Activated CD8-positive, alpha-beta T cell treated with anti-CD3 and anti-CD28 coated beads, Interleukin-2, amount 10 ng/mL, durations not matched to agents 7 days and 5 days (primary cell): Measurements from ENCODE around the gene THSD8. TPM values are rescaled to one million over a fixed set of nuclear protein-coding genes. Genes with fewer than 3 reads are reported as not detected.
"Not testable (repeated sequence)": the region's sequence is repeated elsewhere in the genome, so short reads cannot be mapped to it uniquely, and the experiment has no call there.

Experiments
- ATAC-seq: fragments of 150-1000 bp; cut with Tn5 transposase; one replicate; pipeline ENCODE4 v1.10.0; 2021; ENCODE audit warnings: moderate library complexity
- CTCF ChIA-PET: fragments of 350-600 bp; sonication (Branson Sonifier 250); formaldehyde crosslinking; loops from one replicate; lab custom pipeline; 2021; ENCODE audit warnings: antibody characterized with exemption; lab: Charles Lee
- POLR2A ChIA-PET: fragments of 350-600 bp; sonication (Branson Sonifier 250); formaldehyde crosslinking; loops from one replicate; lab custom pipeline; 2021; ENCODE audit warnings: antibody characterized with exemption; lab: Charles Lee
- DNase-seq: peaks from one replicate; pipeline ENCODE4 v3.0.0-alpha.2; 2020
- H3K27ac Mint-ChIP-seq: one replicate; pipeline ENCODE4 v1.8.0; 2021; ENCODE audit warnings: mild to moderate bottlenecking, mixed read lengths
- H3K27me3 Mint-ChIP-seq: one replicate; pipeline ENCODE4 v1.8.0; 2021; ENCODE audit warnings: low read depth, mixed read lengths
- H3K36me3 Mint-ChIP-seq: one replicate; pipeline ENCODE4 v1.8.0; 2021; ENCODE audit warnings: low read depth, mixed read lengths
- H3K4me1 Mint-ChIP-seq: one replicate; pipeline ENCODE4 v1.8.0; 2021; ENCODE audit warnings: low read depth, mixed read lengths
- H3K4me3 Mint-ChIP-seq: one replicate; pipeline ENCODE4 v1.8.0; 2021; ENCODE audit warnings: mild to moderate bottlenecking, mixed read lengths
- H3K9me3 Mint-ChIP-seq: one replicate; pipeline ENCODE4 v1.8.0; 2022; ENCODE audit warnings: mixed read lengths; ENCODE audit not compliant: insufficient read depth
- total RNA-seq, 2 experiments: library from RNA; stranded (reverse); gene quantifications; one replicate each; pipeline ENCODE4 v1.2.3, GENCODE V29; 2021

Gene THSD8
- total RNA-seq, 2 experiments from 2014 or later = 17.7 to 30.9 TPM

DNA sequence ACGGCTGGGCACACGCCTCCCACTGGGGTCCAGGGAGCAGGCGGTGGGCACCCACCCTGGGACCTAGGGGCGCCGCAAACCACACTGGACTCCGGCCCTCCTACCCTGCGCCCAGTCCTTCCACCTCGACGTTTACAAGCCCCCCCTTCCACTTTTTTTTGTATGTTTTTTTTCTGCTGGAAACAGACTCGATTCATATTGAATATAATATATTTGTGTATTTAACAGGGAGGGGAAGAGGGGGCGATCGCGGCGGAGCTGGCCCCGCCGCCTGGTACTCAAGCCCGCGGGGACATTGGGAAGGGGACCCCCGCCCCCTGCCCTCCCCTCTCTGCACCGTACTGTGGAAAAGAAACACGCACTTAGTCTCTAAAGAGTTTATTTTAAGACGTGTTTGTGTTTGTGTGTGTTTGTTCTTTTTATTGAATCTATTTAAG lies 9.0 kb upstream of the THSD8 start:
- H3K4me1 Mint-ChIP-seq = peaks cover 45% of the 10 kb centered on the region
- peak overlapping the region; percentile 97 for H3K27ac Mint-ChIP-seq
- ChIA-PET CTCF (interaction anchor here (0.6 to 11.4 kb wide), 11 partner anchors 9 to 145 kb away, joined by 3 to 390 read pairs (median 7); partner anchors contain the start of genes CALR, HOOK2, THSD8 and TRIR), POLR2A (interaction anchor here (0.6 to 8.4 kb wide), 13 partner anchors 9 to 1234 kb away, joined by 3 to 380 read pairs (median 4); partner anchors contain the start of genes ELOF1, HOOK2, PRDX2 and RNASEH2A)
- no peak for ATAC-seq
- no peaks in the 10 kb centered on the region for H3K27me3 Mint-ChIP-seq
- no peaks in the 10 kb centered on the region for H3K9me3 Mint-ChIP-seq
- DNase-seq = no peak
- H3K4me3 Mint-ChIP-seq = peak overlapping the region; percentile 92
- H3K36me3 Mint-ChIP-seq = peaks cover 15% of the 10 kb centered on the region

DNA sequence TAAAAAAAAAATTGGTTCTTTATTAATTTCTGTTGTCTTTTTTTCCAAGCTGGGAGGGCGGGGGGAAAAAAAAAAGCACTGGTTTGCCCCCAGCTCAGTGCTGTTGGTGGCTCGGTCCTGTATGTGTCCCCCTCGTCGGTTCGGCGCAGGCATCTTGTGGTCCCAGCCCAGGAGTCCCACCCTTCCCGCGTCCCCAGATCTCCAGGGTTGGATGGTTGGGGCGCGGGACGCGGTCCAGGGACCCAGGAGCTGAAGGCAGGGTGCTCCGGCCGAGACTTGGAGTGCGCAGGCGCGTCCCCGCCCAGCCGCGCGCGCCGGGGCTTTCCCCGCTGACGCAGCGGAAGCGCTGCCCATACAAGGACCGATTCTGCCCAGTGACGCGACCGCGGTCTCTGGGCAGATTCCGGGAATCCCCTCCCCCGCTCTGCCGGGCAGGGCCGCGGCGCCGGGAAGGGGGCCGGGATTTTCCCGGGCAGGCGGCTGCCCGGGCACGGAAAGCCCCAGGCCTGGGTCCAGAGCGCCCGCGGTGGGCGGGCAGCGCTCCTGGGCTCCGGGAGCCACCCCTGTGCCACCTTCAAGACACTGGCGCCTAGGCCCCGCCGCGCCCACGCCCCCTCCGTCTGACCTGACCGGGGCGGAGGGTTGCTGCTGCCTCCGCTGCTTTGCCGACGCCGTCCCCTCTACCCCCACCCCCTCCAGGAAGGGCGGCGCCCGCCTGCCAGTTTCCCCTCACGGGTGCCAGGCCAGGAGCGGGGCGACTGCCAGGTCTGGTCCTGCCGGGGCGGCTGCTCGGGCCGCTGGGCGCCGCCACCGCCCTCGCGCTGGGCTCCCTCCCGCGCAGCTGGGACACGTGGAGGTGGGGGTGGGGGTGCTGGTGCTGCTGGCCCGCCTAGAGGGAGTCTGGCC lies 8.3 kb upstream of the THSD8 start:
- H3K4me3 Mint-ChIP-seq = peak overlapping the region; percentile 92
- H3K27ac Mint-ChIP-seq = peak overlapping the region; percentile 97
- no peaks in the 10 kb centered on the region for H3K9me3 Mint-ChIP-seq
- no peaks in the 10 kb centered on the region for H3K27me3 Mint-ChIP-seq
- ChIA-PET POLR2A (interaction anchor here (0.6 to 8.4 kb wide), 13 partner anchors 8 to 1412 kb away, joined by 3 to 380 read pairs (median 5); partner anchors contain the start of genes ELOF1, GET3, HOOK2 and PRDX2), CTCF (interaction anchor here (0.6 to 11.4 kb wide), 9 partner anchors 11 to 79 kb away, joined by 3 to 390 read pairs (median 4); partner anchors contain the start of genes HOOK2 and TRIR)
- H3K36me3 Mint-ChIP-seq = peaks cover 15% of the 10 kb centered on the region
- ATAC-seq (peak; percentile 34), DNase-seq (peak; percentile 92)
- peaks cover 42% of the 10 kb centered on the region for H3K4me1 Mint-ChIP-seq

DNA sequence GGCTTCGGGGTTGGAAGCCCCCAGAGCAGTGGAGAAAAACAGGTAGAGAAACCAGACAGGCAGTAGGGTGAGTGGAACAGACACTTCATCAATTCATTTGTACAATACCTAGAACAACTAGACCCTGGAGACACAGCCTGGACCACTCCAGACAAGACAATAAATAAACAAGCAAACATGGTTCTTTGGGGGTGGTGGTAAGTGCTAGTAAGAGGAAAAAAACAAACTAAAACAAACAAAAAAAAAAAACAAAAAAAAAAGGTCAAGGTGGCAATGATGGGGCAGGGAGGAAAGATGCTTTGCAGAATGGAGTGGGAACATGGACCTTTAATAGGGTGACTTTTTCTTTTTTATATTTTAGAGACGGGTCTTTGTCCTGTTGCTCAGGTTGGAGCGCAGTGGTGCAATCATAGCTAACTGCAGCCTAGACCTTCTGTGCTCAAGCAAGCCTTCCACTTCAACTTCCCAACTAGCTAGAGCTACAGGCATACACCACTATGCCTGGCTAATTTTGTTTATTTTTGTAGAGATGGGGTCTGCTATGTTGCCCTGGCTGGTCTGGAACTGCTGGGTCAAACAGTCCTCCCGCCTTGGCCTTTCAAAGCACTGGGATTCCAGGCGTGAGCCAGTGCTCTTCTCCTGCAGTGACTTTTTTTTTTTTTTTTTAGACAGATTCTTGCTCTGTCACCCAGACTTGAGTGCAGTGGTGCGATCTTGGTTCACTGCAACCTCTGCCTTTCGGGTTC lies 7.5 kb upstream of the THSD8 start:
- H3K27ac Mint-ChIP-seq = peak overlapping the region; percentile 93
- H3K4me1 Mint-ChIP-seq = peaks cover 34% of the 10 kb centered on the region
- peak overlapping the region; percentile 65 for H3K4me3 Mint-ChIP-seq
- no peaks in the 10 kb centered on the region for H3K27me3 Mint-ChIP-seq
- no peak for DNase-seq
- no peaks in the 10 kb centered on the region for H3K9me3 Mint-ChIP-seq
- ATAC-seq = no peak
- CTCF ChIA-PET = interaction anchor here (1.1 to 11.4 kb wide), 5 partner anchors 11 to 61 kb away, joined by 4 to 390 read pairs (median 25); partner anchors contain the start of gene HOOK2
- H3K36me3 Mint-ChIP-seq = peaks cover 17% of the 10 kb centered on the region
- POLR2A ChIA-PET = interaction anchor here (1.2 to 8.4 kb wide), 5 partner anchors 18 to 113 kb away, joined by 4 to 380 read pairs (median 5); partner anchors contain the start of genes GET3, HOOK2 and TRIR

DNA sequence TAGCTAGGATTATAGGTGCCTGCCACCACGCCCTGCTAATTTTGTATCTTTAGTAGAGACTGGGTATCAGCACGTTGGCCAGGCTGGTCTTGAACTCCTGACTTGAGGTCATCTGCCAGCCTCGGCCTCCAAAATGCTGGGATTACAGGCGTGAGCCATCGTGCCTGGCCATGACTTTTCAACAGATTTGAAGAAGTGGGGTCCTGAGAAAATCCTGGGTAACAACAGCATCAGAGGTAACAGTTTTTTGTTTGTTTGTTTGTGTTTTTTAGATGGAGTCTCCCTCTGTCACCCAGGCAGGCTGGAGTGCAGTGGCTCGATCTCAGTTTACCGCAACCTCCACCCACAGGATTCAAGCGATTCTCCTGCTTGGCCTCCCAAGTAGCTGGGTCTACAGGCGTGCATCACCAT lies 6.9 kb upstream of the THSD8 start:
- ATAC-seq = no peak

DNA sequence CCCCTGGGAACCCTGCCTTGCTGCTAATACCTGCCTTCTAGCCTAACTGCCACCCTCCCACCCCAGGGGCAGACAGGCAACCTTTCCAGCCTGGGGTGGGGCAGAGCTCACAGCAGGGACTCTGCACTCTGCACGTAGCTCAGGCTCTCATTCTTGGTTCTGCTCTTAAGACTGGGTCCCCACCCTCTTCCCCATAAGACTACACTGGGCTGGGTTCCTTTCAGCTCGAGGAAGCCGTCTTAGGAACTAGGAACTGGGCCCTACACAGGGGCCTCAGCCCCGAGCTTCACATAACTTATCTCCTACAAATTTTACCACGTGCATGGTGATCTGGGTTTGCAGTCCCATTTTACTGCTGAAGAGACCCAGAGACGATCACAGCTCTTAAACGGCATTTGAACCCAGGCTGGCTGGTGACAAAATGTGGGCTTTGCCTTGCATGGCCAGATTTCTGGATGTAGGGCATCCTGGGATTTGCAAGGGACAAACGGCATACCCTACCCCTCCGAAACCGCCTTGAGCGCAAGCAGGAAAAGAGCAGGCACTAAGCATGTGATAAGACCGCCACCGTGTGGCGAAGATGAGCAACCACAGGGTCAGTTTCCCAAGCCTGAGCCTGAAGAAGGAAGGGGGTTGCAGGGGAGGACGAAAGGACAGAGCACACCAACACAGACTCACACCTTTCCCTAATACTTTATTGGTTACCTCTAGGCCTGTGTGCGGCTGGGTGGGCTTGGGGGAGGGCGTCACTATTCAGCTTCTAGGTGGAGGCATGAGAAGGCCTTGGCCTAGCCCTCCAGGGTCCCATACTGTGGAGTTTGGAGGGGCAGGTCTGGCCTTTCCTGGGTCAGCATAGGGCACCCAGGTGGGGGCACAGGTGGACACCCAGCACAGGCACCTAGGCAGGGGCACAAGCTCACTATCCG lies 5.5 kb upstream of the THSD8 start:
- CTCF ChIA-PET = interaction anchor here (0.6 to 11.4 kb wide), 32 partner anchors 9 to 873 kb away, joined by 3 to 390 read pairs (median 4); partner anchors contain the start of genes DNASE2, FBXW9, GET3 and HOOK2
- H3K27me3 Mint-ChIP-seq = no peaks in the 10 kb centered on the region
- peak overlapping the region; percentile 63 for H3K4me3 Mint-ChIP-seq
- peaks cover 39% of the 10 kb centered on the region for H3K4me1 Mint-ChIP-seq
- ATAC-seq = no peak
- peaks cover 21% of the 10 kb centered on the region for H3K36me3 Mint-ChIP-seq
- DNase-seq = peak; percentile 84
- POLR2A ChIA-PET = interaction anchor here (0.7 to 8.4 kb wide), 8 partner anchors 11 to 100 kb away, joined by 3 to 380 read pairs (median 4); partner anchors contain the start of genes FBXW9 and HOOK2
- no peaks in the 10 kb centered on the region for H3K9me3 Mint-ChIP-seq
- H3K27ac Mint-ChIP-seq = peak overlapping the region; percentile 82

More for the DNA sequence above, 6.9 kb upstream of the THSD8 start:
- ChIA-PET POLR2A (interaction anchor here (1.3 to 8.4 kb wide), 4 partner anchors 19 to 114 kb away, joined by 3 to 380 read pairs (median 4); partner anchors contain the start of gene HOOK2), CTCF (interaction anchor here (1.1 to 11.4 kb wide), 12 partner anchors 12 to 872 kb away, joined by 3 to 390 read pairs (median 15); partner anchors contain the start of genes HOOK2 and RNASEH2A)
- peak overlapping the region; percentile 65 for H3K4me3 Mint-ChIP-seq
- H3K27ac Mint-ChIP-seq = peak overlapping the region; percentile 93
- no peaks in the 10 kb centered on the region for H3K9me3 Mint-ChIP-seq
- H3K36me3 Mint-ChIP-seq = peaks cover 21% of the 10 kb centered on the region
- no peak for DNase-seq
- H3K4me1 Mint-ChIP-seq = peaks cover 39% of the 10 kb centered on the region
- H3K27me3 Mint-ChIP-seq = no peaks in the 10 kb centered on the region

- Mint-ChIP-seq H3K4me1 (peaks cover 41% of the 10 kb centered on the region), H3K9me3 (no peaks in the 10 kb centered on the region), H3K4me3 (no peak overlapping the region), H3K27me3 (no peaks in the 10 kb centered on the region), H3K27ac (no peak overlapping the region), H3K36me3 (peaks cover 18% of the 10 kb centered on the region)
- POLR2A ChIA-PET = interaction anchor here (8.4 kb wide), 1 partner anchor 21 kb away, joined by 380 read pairs; the partner anchor contains the start of gene HOOK2
- CTCF ChIA-PET = interaction anchor here (1.0 to 11.4 kb wide), 9 partner anchors 21 to 77 kb away, joined by 4 to 390 read pairs (median 12); partner anchors contain the start of gene HOOK2
- DNase-seq (no peak), ATAC-seq (no peak)
These were observed 4.7 kb upstream of the THSD8 start for GRCh38 chr19:12797141-12797587.

DNA sequence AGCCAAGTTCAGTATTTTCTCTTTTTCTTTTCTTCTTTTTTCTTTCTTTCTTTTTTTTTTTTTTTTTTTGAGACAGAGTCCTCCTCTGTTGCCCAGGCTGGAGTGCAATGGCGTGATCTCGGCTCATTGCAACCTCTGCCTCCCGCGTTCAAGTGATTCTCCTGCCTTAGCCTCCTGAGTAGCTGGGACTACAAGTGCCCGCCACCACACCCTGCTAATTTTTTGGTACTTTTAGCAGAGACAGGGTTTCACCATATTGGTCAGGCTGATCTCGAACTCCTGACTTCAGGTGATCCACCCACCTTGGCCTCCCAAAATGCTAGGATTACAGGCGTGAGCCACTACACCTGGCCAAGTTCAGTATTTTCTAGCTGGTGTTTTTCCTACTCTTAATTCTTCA lies 4.3 kb upstream of the THSD8 start:
- not testable (repeated sequence) for ATAC-seq, H3K9me3 Mint-ChIP-seq, H3K27me3 Mint-ChIP-seq, H3K27ac Mint-ChIP-seq, DNase-seq, H3K4me3 Mint-ChIP-seq
- peaks cover 15% of the 10 kb centered on the region for H3K36me3 Mint-ChIP-seq
- peaks cover 45% of the 10 kb centered on the region for H3K4me1 Mint-ChIP-seq
- ChIA-PET CTCF (interaction anchor here (1.0 to 11.4 kb wide), 3 partner anchors 22 to 64 kb away, joined by 4 to 390 read pairs (median 383); partner anchors contain the start of gene HOOK2), POLR2A (interaction anchor here (8.4 kb wide), 1 partner anchor 21 kb away, joined by 380 read pairs; the partner anchor contains the start of gene HOOK2)

- DNase-seq = no peak
- POLR2A ChIA-PET = interaction anchor here (1.4 to 4.2 kb wide), 3 partner anchors 8 to 66 kb away, joined by 5 to 34 read pairs (median 6); partner anchors contain the start of gene JUNB
- H3K27me3 Mint-ChIP-seq = no peaks in the 10 kb centered on the region
- H3K36me3 Mint-ChIP-seq = peaks cover 9% of the 10 kb centered on the region
- peak overlapping the region; percentile 89 for H3K4me3 Mint-ChIP-seq
- CTCF ChIA-PET = interaction anchor here (0.8 to 11.4 kb wide), 6 partner anchors 24 to 77 kb away, joined by 3 to 390 read pairs (median 8); partner anchors contain the start of gene HOOK2
- H3K9me3 Mint-ChIP-seq = no peaks in the 10 kb centered on the region
- H3K4me1 Mint-ChIP-seq = peaks cover 36% of the 10 kb centered on the region
- no peak overlapping the region for H3K27ac Mint-ChIP-seq
- ATAC-seq = no peak
These were observed 2.0 kb upstream of the THSD8 start for GRCh38 chr19:12799742-12800465.

GRCh38 chr19:12800466-12800770 lies 1.5 kb upstream of the THSD8 start:
- DNase-seq (peak; percentile 22), ATAC-seq (no peak)
- H3K9me3 Mint-ChIP-seq = no peaks in the 10 kb centered on the region
- H3K27ac Mint-ChIP-seq = peak overlapping the region; percentile 81
- peaks cover 9% of the 10 kb centered on the region for H3K36me3 Mint-ChIP-seq
- ChIA-PET POLR2A (interaction anchor here (0.7 to 4.2 kb wide), 4 partner anchors 8 to 80 kb away, joined by 3 to 34 read pairs (median 4); partner anchors contain the start of gene JUNB), CTCF (interaction anchor here (0.9 to 11.4 kb wide), 5 partner anchors 24 to 165 kb away, joined by 3 to 390 read pairs (median 12); partner anchors contain the start of genes HOOK2 and TRIR)
- H3K27me3 Mint-ChIP-seq = no peaks in the 10 kb centered on the region
- peaks cover 35% of the 10 kb centered on the region for H3K4me1 Mint-ChIP-seq
- peak overlapping the region; percentile 89 for H3K4me3 Mint-ChIP-seq
